ENCODE measurements around the gene SUSD4.

The SUSD4 gene

GRCh38 chr1:223329252-223329651, 34.7 kb downstream of the SUSD4 start:
- DNase-seq (ENCODE audit: low read depth), result no peak

- DNase-seq (ENCODE audit: low read depth), result no peak
Measured at GRCh38 chr1:223328566-223328965, 35.4 kb downstream of the SUSD4 start.

GRCh38 chr1:223326776-223327175, 37.2 kb downstream of the SUSD4 start:
- DNase-seq (ENCODE audit: low read depth), result no peak

GRCh38 chr1:223323491-223324484, 40.2 kb downstream of the SUSD4 start:
- no peak for DNase-seq (ENCODE audit: low read depth)

- DNase-seq (ENCODE audit: low read depth), result no peak
Measured at GRCh38 chr1:223322868-223323267, 41.1 kb downstream of the SUSD4 start.

- DNase-seq (ENCODE audit: low read depth), result no peak
Measured at GRCh38 chr1:223320959-223321358, 43.0 kb downstream of the SUSD4 start.

- DNase-seq (ENCODE audit: low read depth), result no peak
Measured at GRCh38 chr1:223319905-223320580, 43.9 kb downstream of the SUSD4 start.

GRCh38 chr1:223319398-223319797, 44.6 kb downstream of the SUSD4 start:
- no peak for DNase-seq (ENCODE audit: low read depth)

- DNase-seq (ENCODE audit: low read depth), result no peak
Measured at GRCh38 chr1:223316082-223316481, 47.9 kb downstream of the SUSD4 start.

- DNase-seq (ENCODE audit: low read depth), result no peak
Measured at GRCh38 chr1:223315665-223316064, 48.3 kb downstream of the SUSD4 start.

GRCh38 chr1:223313415-223313754, 50.6 kb downstream of the SUSD4 start:
- DNase-seq (ENCODE audit: low read depth), result no peak

GRCh38 chr1:223312705-223313414, 51.1 kb downstream of the SUSD4 start:
- no peak for DNase-seq (ENCODE audit: low read depth)

GRCh38 chr1:223312273-223312672, 51.7 kb downstream of the SUSD4 start:
- DNase-seq (ENCODE audit: low read depth), result no peak

- no peak for DNase-seq (ENCODE audit: low read depth)
Measured at GRCh38 chr1:223311826-223312225, 52.1 kb downstream of the SUSD4 start.

- no peak for DNase-seq (ENCODE audit: low read depth)
Measured at GRCh38 chr1:223308136-223308535, 55.8 kb downstream of the SUSD4 start.

GRCh38 chr1:223307544-223307943, 56.4 kb downstream of the SUSD4 start:
- no peak for DNase-seq (ENCODE audit: low read depth)

GRCh38 chr1:223304931-223305330, 59.0 kb downstream of the SUSD4 start:
- no peak for DNase-seq (ENCODE audit: low read depth)

- no peak for DNase-seq (ENCODE audit: low read depth)
Measured at GRCh38 chr1:223301371-223301770, 62.6 kb downstream of the SUSD4 start.

GRCh38 chr1:223299553-223299952, 64.4 kb downstream of the SUSD4 start:
- no peak for DNase-seq (ENCODE audit: low read depth)

- no peak for DNase-seq (ENCODE audit: low read depth)
Measured at GRCh38 chr1:223298701-223299100, 65.3 kb downstream of the SUSD4 start.

- DNase-seq (ENCODE audit: low read depth), result no peak
Measured at GRCh38 chr1:223297800-223298199, 66.2 kb downstream of the SUSD4 start.

- no peak for DNase-seq (ENCODE audit: low read depth)
Measured at GRCh38 chr1:223291796-223292195, 72.2 kb downstream of the SUSD4 start.

GRCh38 chr1:223290397-223290796, 73.6 kb downstream of the SUSD4 start:
- no peak for DNase-seq (ENCODE audit: low read depth)
